Limb (tissue), 2 donors: ENCODE data around the gene TUFM.
A peak's percentile ranks its signal among the peaks of the same experiment; 100 is the strongest.

Source experiments
- DNase-seq, 2 donors: peaks; one replicate each; pipeline ENCODE4 v3.0.0-alpha.2; 2016; ENCODE audit errors: extremely low spot score in 2 of 2

The TUFM gene

GRCh38 chr16:28802235-28803019 is 43.7 kb downstream of the TUFM start:
- peak in 1 of 2 donors; percentile 67 for DNase-seq
